Fibroblast of skin of right quadriceps (primary cell): ENCODE measurements around the gene LMCD1.
"Not testable (repeated sequence)": the region's sequence is repeated elsewhere in the genome, so short reads cannot be mapped to it uniquely, and the experiment has no call there.

Experiments used
- DNase-seq: peaks from one replicate; pipeline ENCODE4 v3.0.0-alpha.2; 2013

Gene LMCD1

DNA sequence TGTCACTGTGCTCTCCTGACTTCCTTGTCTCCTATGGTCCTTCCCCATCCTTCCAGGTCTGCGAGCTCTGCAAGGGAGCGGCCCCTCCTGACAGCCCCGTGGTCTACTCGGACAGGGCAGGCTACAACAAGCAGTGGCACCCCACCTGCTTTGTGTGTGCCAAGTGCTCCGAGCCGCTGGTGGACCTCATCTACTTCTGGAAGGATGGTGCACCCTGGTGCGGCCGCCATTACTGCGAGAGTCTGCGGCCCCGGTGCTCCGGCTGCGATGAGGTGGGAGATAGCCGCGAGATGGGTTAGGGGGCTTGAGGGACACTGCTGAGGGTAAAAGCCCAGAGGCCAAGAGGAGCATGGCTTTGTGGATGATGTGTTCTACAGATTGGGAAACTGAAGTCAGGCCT lies 63.8 kb downstream of the LMCD1 start:
- no peak for DNase-seq

GRCh38 chr3:8567784-8568575 lies 66.4 kb downstream of the LMCD1 start:
- DNase-seq: no peak

GRCh38 chr3:8571256-8571655 lies 69.6 kb downstream of the LMCD1 start:
- no peak for DNase-seq

- no peak for DNase-seq
These were observed 71.8 kb downstream of the LMCD1 start for GRCh38 chr3:8573342-8573926.

DNA sequence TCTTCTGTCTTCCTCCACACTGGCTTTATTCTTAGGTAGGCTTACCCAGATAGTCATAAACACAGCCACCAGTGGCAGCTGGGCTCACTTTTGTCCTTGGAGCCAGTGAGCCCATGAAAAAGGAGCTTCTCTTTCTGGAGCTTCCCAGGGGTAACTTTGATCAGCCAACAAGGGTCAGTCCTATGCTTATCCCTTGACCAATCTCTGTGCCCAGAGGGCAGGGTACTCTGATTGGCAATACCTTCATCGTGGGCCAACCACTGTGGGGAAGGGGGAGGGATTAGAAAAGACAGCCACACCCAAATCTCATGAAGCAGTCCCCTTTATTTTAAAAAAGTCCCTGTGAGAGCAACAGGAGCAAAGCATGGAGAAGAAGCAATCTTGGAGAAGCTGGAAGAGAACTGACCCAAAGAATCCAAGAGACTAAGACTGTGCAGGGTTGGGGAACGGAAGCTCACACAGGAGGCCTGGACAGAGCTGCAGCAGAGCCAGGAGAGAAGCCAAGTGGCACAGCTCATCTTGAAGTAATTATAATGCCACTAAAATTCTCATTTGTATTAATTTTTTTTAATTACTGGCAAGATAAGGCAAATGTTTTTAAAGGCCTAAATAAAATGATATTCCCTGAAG lies 72.5 kb downstream of the LMCD1 start:
- DNase-seq: no peak

GRCh38 chr3:8574670-8575322 lies 73.2 kb downstream of the LMCD1 start:
- DNase-seq: no peak

- DNase-seq: no peak
These were observed 73.9 kb downstream of the LMCD1 start for GRCh38 chr3:8575364-8576104.

DNA sequence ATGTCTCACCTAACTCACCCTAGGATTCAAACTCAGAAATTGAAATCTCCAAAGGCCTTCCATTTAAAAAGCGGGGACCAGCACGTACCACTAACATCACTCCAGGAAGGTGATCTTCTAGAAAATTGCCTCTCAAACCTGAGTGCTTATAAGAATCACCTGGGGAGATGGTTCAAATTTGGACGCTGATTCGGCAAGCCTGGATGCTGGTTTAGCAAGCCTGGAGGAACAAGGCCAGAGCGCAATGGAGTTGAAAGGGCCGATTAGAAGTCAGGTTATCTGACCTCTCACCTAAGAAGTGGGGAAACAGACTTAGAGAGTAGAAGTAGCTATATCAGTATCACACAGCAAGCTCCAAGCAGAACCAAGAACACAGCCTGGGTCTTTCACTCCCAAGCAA lies 74.8 kb downstream of the LMCD1 start:
- DNase-seq: no peak

GRCh38 chr3:8576841-8577571 lies 75.4 kb downstream of the LMCD1 start:
- DNase-seq: peak; percentile 64

DNA sequence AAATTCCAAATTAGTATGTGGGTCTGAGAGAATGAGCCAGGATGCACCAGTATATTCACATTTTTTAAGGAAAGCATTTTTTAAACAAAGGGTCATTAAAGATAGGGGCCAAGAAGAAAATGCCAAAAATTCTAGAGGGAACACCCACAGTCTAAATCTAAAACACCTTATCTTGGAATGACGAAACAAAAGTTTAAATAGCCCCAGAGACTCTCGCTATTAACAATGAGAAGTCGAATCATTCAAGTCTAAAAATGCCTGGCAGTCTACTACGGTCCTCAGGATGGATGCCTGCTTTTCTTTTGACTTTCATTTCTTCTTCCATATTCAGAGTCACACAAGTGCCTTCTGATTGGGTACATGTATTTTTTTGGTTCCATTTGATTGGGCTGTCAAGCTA lies 76.7 kb downstream of the LMCD1 start:
- no peak for DNase-seq

DNA sequence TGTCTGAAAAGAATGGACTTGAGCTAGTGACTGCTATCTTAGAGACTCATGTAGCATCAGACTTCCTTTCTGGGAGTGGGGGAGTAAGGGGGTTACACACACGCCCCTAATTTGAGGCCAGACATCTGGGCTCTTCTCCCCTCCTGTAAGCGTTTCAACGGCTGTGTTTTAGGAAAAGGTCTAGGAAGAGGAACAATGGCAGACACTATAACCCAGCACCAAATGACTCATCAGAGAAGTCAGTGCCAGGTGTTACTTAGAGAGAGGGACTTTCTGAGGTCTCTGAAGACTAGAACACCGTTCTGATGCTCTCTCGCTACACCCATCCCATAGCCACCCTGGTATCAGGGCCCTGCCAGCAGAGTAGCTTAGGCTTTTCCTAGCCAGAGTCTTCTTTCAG lies 77.5 kb downstream of the LMCD1 start:
- DNase-seq: no peak

DNA sequence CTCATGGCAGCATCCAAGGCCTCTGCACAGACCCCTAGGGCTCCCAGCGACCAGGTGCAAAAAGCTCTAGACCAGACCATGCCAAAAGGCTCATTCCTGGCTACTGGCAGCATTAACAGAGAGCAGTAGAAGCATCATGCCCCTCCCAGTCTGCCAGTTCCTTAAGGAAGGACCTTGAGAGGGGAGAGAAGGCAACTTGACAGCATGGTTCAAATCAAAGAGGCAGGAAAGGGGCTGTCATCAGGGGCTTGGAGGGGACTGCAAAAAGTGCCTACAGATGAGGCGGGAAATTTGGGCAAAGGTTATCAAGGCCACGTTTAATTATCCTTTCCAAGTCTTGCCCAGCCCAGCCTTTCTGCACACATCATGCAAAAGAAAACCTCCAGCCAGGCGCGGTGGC lies 78.3 kb downstream of the LMCD1 start:
- no peak for DNase-seq

- DNase-seq: not testable (repeated sequence)
These were observed 78.8 kb downstream of the LMCD1 start for GRCh38 chr3:8580434-8580833.

DNA sequence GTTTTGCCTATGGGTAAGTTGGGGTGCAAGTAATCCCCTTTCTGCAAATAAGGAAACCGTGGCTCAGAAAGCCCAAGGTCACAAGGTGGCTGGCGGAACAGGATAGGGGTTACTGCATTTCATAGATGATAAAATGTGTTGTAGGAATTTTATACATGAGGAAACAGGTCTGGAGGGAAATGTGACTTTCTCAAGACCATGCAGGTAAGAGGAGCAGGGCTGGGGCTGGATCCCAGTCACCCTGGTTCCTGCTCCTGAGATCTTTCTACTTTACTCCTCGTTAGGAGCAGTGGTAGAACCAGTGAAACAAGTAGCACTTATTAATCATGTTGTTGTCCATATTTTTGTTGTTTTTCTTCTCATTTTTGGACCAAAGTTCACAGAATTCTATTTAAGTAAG lies 79.8 kb downstream of the LMCD1 start:
- no peak for DNase-seq

- no peak for DNase-seq
These were observed 80.3 kb downstream of the LMCD1 start for GRCh38 chr3:8581806-8582445.

DNA sequence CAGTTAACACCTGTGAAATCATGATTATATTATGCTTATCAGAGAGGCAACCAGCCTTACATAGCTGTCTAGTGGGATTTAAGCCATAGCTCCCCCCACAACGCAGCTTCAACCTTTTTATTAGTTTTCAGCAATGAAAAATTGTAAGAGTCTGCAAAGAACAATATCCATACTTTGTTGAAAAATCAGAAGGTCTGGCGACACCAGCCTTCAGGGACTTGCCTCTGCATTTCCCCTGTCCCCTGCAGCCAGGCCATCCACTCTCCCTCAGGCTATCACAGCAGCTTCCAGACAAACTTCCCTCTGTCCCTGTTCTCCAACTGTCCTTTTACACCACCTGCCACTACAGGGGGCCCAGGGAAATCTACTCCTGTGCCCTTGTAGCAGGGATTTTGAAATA lies 83.0 kb downstream of the LMCD1 start:
- no peak for DNase-seq

DNA sequence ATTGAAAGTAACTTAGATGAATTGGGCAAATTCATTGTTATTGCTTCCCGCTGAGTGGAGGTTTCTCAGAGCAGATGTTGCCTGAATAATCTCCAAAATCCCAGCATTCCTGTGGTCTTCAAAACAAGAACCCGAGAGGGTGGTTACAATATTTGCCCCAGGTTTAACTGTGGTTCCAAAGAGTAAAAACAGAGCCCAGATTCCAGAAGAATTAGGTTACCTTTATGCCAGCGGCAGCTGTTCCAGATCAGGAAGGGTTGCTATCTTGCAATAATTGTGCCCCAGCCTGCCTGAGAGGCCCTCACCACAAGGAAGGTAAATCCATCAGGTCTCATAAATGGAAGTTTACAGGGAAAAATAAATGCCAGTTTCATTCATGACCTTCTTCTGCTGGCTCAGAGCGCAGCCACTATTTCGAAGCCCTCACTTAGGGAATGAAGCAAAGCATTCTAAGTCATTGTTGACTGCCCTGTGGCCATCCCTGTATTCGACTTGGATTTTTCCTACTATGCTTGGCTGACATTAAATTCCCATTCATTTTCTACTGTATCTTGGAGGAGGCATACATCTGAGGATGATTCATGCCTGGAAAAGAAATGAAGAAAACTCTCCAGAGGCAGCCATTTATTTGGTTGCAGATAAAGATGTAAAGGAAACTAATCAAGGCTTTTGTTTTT lies 88.4 kb downstream of the LMCD1 start:
- DNase-seq: peak; percentile 62

GRCh38 chr3:8593021-8593827 lies 91.6 kb downstream of the LMCD1 start:
- no peak for DNase-seq

DNA sequence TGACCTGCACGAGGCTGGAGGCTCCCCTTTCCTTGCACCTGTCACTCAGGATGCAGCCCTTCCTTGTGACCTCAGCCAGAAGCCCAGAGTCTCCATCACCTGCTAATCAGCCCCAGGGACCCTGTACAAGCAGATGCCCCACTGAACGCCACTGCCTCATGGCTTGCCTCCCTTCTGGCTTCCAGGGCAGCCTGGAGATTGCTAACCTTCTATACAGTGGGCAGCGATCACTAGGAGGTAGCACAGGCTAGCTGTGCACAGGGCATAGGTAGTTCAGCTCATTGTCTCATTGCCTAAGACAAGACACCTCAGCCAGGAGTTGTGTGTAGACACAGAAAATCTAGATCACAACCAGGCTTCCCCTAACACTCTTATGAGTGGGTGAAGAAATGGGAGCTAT lies 93.6 kb downstream of the LMCD1 start:
- no peak for DNase-seq

DNA sequence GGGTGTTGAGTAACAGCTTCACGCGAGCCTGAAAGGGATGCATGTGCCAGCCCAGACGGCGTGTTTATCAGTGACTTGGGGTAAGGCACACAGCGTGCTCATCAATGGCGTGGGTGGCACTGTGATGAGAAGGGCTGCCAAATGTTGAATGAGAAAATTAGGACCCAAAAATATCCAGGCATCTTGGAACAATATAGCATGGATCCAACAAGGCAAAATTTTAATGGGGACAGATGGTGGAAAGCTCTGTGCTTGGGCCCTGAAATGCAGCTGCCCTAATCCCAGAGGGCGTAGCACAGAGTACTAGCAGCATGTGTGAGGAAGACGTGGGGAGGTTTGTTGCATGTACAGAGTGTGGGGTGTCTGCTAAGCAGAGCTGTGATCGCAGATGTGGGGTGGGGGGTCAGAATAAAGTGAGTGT lies 94.1 kb downstream of the LMCD1 start:
- no peak for DNase-seq
